ENCODE data around the gene RIC8A. TPM values are rescaled to one million over a fixed set of nuclear protein-coding genes. Genes with fewer than 3 reads are reported as not detected.

Gene RIC8A
- total and polyA plus RNA-seq, 2 of the 13 experiments (the other 11 are each of a cell fraction or from before 2014, with no cell fraction given) = 62.1 to 63.8 TPM

- TF ChIP-seq, protein P1, sequence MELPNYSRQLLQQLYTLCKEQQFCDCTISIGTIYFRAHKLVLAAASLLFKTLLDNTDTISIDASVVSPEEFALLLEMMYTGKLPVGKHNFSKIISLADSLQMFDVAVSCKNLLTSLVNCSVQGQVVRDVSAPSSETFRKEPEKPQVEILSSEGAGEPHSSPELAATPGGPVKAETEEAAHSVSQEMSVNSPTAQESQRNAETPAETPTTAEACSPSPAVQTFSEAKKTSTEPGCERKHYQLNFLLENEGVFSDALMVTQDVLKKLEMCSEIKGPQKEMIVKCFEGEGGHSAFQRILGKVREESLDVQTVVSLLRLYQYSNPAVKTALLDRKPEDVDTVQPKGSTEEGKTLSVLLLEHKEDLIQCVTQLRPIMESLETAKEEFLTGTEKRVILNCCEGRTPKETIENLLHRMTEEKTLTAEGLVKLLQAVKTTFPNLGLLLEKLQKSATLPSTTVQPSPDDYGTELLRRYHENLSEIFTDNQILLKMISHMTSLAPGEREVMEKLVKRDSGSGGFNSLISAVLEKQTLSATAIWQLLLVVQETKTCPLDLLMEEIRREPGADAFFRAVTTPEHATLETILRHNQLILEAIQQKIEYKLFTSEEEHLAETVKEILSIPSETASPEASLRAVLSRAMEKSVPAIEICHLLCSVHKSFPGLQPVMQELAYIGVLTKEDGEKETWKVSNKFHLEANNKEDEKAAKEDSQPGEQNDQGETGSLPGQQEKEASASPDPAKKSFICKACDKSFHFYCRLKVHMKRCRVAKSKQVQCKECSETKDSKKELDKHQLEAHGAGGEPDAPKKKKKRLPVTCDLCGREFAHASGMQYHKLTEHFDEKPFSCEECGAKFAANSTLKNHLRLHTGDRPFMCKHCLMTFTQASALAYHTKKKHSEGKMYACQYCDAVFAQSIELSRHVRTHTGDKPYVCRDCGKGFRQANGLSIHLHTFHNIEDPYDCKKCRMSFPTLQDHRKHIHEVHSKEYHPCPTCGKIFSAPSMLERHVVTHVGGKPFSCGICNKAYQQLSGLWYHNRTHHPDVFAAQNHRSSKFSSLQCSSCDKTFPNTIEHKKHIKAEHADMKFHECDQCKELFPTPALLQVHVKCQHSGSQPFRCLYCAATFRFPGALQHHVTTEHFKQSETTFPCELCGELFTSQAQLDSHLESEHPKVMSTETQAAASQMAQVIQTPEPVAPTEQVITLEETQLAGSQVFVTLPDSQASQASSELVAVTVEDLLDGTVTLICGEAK (IDR thresholded peaks at IDR 0.05) = peak; percentile 63
- TF ChIP-seq, protein P1 (CRISPR knock-in tag; IDR thresholded peaks at IDR 0.05) = peak; percentile 75; the same call in 1 of the 2 replicates
- TF ChIP-seq, protein P2, sequence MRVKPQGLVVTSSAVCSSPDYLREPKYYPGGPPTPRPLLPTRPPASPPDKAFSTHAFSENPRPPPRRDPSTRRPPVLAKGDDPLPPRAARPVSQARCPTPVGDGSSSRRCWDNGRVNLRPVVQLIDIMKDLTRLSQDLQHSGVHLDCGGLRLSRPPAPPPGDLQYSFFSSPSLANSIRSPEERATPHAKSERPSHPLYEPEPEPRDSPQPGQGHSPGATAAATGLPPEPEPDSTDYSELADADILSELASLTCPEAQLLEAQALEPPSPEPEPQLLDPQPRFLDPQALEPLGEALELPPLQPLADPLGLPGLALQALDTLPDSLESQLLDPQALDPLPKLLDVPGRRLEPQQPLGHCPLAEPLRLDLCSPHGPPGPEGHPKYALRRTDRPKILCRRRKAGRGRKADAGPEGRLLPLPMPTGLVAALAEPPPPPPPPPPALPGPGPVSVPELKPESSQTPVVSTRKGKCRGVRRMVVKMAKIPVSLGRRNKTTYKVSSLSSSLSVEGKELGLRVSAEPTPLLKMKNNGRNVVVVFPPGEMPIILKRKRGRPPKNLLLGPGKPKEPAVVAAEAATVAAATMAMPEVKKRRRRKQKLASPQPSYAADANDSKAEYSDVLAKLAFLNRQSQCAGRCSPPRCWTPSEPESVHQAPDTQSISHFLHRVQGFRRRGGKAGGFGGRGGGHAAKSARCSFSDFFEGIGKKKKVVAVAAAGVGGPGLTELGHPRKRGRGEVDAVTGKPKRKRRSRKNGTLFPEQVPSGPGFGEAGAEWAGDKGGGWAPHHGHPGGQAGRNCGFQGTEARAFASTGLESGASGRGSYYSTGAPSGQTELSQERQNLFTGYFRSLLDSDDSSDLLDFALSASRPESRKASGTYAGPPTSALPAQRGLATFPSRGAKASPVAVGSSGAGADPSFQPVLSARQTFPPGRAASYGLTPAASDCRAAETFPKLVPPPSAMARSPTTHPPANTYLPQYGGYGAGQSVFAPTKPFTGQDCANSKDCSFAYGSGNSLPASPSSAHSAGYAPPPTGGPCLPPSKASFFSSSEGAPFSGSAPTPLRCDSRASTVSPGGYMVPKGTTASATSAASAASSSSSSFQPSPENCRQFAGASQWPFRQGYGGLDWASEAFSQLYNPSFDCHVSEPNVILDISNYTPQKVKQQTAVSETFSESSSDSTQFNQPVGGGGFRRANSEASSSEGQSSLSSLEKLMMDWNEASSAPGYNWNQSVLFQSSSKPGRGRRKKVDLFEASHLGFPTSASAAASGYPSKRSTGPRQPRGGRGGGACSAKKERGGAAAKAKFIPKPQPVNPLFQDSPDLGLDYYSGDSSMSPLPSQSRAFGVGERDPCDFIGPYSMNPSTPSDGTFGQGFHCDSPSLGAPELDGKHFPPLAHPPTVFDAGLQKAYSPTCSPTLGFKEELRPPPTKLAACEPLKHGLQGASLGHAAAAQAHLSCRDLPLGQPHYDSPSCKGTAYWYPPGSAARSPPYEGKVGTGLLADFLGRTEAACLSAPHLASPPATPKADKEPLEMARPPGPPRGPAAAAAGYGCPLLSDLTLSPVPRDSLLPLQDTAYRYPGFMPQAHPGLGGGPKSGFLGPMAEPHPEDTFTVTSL (CRISPR knock-in tag; IDR thresholded peaks at IDR 0.05; ENCODE audit: borderline replicate concordance) = no peak
- TF ChIP-seq ZNF468 (CRISPR knock-in tag; IDR thresholded peaks at IDR 0.05) (peak; percentile 86; the same call in 1 of the 2 replicates), SMARCE1 (IDR thresholded peaks at IDR 0.05; ENCODE audit: borderline replicate concordance) (no peak), ATM (IDR thresholded peaks at IDR 0.05; ENCODE audit: borderline replicate concordance) (no peak), FOXC1 (CRISPR knock-in tag; IDR thresholded peaks at IDR 0.05; ENCODE audit: borderline replicate concordance) (peak; percentile 94; the same call in 1 of the 2 replicates), NR2F2 (IDR thresholded peaks at IDR 0.05; ENCODE audit: borderline replicate concordance, low read depth) (no peak; the same call in 1 of the 2 replicates), ZNF782 (CRISPR knock-in tag; IDR thresholded peaks at IDR 0.05; ENCODE audit: borderline replicate concordance) (peak; percentile 51; the same call in 1 of the 2 replicates), ZNF275 (CRISPR knock-in tag; IDR thresholded peaks at IDR 0.05; ENCODE audit: borderline replicate concordance) (peak; percentile 61; the same call in 1 of the 2 replicates), KLF15 (CRISPR knock-in tag; IDR thresholded peaks at IDR 0.05; ENCODE audit: borderline replicate concordance) (peak; percentile 77; the same call in 1 of the 2 replicates), PAF1 (CRISPR knock-in tag; IDR thresholded peaks at IDR 0.05) (no peak), ZNF761 (CRISPR knock-in tag; conservative IDR thresholded peaks at IDR 0.05) (peak; percentile 83)
Observed at GRCh38 chr11:207208-207862, at the start of gene RIC8A, which contains the start of gene BET1L (continued).
